ENCODE data around the gene NCDN.

NCDN gene

DNA sequence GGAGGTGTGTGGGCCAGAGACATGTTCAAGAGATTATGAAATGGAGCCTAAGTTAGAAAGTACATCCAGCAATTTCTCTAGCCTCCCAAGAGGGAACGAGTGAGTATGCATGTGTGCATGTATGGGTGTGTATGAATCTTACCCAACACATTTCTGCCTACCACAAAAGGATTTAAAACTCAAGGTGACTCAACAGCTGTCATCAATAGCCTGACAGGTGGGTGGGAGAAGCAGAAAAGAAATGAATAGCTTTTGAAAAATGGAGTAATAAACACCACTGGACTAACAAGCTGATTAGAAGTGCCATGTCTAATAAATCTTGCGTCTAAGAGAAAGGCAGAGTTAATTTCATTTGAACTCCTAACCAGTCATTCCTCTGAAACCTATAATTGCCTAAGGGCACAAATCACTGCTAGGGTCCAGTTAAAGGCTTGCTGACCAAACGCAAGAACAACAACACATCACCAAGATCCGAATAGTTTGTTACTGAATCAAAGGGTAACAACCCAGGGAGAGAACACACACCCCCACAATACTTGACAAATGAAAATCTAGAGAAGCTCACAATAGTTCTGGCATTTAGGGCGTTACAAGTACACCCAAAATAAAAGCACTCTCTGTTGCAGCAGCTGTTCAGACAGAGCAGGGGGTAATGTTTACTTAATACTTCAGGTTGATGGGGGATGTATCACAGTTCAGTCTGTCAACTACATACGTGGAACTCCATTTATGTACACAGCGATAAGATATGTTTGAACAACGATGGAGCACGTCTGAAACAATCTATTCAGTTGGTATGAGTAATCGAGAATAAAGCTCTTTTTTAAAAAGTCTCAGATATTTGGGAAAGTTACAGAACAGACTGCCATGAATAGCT lies 1.8 kb upstream of the NCDN start:
- no peak for DNase-seq

DNA sequence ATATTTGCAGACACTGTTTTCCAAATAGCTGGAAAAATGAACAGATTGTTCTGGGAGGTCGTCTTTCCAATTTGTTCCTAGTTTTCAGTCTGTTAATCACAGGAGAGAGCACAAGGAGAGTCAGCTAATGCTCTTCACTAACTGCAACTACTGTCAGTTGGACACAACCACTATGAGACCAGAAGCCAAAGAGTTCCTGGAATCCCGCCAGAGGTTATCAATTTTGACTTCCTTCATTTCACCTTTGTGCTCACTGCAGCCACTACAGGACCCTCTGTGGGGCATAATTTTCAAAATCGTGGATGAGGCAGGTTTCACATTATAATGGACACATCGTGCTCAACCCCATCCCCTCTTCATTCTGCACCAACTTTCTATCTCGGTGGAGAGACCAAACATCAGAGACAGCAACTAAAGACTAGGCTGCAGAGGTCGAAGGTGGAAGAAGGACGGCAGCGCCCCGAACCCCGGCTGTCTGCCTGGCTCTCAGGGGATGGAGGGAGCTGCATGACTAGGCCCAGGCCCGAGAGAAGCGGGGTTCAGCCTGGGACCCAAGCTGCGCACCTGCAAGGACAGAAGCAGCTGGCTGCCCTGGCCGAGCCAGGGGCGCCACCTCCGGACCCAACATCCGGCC lies 998 bp upstream of the NCDN start:
- DNase-seq, result no peak

DNA sequence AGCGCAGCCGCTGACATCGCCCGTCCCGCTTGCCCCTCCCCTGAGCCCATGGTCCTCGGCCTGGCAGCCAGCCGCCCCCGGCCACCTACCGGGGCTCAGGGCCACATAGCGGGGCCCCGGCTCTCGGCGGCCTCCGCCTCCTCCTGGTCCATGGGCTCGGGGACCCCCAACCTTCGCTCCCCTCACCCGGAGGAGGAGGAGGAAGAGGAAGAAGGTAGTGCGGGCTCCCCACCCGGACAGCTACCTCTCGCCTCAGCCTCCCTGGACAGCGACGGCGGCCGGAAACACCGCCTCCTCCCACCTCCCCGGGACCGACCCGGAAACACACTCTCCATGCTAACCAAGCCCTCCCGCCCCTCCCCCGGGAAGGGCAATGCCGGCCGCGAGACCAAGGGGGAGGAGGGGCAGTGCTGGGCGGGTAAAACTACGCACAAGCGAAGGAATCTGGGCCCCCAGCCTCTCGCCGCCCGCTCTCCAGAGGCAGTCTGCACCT lies 435 bp upstream of the NCDN start, which contains the start of gene KIAA0319L:
Gene KIAA0319L (minus strand): TSS at position 286 of the 493 bp plus-strand sequence. CDS start 2,912 bp downstream, outside the sequence.
- DNase-seq, result no peak

DNA sequence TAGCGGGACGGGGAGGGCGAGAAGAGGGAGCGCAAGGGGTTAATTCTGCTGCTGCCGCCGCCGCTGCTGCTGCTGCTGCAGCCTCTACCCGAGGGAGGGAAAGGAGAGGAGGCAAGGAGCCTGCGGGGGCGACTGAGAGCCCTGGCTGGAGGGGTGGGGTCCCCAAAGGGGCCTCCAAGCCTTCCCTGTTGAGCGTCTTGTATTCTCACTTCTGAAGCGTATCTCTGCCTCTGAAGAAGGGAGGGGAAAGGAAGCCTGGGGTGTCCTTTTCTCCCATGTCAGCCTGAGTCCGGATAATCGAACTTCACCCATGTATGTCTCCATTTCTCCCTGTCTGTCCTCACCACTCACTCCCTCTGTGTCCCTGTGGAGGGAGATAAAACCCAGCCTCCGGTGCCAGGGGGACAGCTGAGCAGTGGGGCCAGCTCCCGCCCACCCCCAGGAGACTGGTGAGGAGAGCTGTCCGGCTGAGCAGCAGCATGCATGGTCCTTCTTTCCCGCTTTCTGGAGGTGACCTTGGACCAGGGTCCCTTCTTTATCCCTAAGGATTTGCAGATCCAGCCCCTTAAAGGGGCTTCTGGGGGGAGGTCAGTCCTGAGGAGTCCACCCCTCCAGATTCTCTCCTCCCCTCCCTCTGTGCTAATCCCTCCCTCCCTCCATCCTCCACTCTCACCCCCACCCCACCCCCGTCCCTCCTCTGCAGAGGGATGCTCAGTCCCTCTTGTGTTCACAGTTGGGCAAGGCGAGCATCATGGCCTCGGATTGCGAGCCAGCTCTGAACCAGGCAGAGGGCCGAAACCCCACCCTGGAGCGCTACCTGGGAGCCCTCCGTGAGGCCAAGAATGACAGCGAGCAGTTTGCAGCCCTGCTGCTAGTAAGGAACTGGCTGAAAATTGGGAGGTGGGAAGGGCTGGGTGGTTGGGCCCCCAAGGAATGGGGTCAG lies 1.0 kb downstream of the NCDN start:
- DNase-seq, result no peak

DNA sequence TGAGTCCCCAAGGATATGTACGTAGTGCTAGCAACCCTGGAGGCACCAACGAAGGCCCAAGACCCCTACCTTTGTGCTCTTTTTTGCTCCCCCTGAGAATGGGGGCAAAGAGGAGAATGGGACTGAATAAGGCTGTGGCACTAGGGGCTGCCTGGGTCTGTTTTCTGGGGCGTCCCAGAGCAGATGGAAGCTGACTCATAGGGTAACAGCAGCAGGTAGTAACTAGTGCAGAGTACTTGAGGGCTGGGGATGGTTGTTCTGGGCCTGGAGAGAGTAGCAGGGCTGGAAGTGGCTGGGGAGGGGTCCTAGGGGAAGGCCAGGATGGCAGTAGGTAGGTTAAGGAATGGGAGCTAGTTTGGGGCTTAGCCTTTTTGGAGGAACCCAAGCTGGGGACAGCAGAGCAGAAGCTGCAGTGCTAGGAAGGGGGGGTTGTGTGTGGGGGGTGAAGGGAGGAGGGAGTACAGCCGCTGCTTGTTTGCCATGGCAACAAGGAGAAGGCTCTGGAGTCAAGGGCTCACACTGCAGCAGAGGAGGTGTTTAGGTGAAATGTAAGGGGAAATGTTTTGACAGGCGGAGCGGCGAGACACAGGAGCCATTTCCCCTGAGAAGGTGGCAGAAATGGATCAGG lies 1.8 kb downstream of the NCDN start:
- no peak for DNase-seq

DNA sequence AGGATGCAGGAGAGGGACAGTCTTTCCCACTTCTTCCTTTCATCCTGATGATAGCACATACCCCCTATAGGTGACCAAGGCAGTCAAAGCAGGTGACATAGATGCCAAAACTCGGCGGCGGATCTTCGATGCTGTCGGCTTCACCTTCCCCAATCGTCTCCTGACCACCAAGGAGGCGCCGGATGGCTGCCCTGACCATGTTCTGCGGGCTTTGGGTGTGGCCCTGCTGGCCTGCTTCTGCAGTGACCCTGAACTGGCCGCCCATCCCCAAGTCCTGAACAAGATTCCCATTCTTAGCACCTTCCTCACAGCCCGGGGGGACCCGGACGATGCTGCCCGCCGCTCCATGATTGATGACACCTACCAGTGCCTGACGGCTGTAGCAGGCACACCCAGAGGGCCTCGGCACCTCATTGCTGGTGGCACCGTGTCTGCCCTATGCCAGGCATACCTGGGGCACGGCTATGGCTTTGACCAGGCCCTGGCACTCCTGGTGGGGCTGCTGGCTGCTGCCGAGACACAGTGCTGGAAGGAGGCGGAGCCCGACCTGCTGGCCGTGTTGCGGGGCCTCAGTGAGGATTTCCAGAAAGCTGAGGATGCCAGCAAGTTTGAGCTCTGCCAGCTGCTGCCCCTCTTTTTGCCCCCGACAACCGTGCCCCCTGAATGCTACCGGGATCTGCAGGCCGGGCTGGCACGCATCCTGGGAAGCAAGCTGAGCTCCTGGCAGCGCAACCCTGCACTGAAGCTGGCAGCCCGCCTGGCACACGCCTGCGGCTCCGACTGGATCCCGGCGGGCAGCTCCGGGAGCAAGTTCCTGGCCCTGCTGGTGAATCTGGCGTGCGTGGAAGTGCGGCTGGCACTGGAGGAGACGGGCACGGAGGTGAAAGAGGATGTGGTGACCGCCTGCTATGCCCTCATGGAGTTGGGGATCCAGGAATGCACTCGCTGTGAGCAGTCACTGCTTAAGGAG lies 2.9 kb downstream of the NCDN start:
- DNase-seq, result no peak

DNA sequence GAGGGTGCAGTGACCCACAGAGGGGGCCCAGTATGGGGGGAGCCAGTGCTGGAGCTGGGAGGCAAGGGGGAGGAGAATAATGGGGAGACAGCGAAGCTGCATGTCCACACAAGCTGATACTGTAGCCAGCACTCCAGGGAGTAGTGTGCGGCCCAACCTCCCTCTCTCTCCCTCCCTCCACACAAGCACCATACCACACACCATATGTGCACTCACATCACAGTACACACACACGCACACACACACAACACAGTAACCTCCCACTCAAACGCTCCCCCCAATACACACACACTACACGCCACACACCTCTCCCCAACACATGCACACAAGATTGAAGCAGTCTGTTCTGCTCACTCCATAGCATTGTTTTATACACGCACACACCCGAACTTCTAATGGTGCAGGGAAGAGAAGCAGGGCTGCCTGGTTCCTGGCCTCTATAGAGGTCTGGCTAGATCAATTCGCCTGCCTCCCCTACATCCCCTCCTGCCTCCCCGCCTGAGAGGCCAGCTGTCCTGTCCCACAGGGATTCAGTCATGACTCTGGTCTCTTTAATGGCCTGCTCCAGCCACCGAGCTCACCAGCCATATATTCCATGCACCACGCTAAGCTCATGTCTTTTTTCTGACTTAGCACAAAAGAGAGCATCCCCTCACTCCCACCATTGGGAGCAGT lies 3.8 kb downstream of the NCDN start:
- DNase-seq, result no peak

DNA sequence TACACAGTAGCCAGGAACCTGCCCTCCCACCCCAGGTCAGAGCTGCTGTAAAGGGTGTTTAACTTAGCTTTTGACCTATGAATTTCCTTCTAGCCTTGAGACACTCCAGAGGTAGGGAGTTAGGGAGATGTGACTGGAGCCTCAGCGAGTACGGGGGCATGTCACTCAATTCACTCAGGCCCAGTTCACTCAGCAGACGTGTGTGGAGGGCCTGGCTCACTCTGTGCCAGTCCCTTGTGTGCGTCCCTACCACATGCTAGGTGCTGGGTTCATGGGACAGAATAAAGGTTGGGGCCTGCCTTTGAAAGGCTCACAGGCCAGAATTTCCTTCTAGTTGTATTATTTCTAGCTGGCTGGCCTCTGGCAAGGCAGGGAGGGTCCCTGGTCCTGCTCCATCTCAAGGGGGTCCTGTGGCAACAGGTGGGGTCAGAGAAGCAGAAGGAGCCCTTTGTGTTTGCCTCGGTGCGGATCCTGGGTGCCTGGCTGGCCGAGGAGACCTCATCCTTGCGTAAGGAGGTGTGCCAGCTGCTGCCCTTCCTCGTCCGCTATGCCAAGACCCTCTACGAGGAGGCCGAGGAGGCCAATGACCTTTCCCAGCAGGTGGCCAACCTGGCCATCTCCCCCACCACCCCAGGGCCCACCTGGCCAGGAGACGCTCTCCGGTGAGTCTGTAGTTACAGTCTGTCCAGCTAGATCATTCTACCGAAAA lies 4.5 kb downstream of the NCDN start:
- no peak for DNase-seq

DNA sequence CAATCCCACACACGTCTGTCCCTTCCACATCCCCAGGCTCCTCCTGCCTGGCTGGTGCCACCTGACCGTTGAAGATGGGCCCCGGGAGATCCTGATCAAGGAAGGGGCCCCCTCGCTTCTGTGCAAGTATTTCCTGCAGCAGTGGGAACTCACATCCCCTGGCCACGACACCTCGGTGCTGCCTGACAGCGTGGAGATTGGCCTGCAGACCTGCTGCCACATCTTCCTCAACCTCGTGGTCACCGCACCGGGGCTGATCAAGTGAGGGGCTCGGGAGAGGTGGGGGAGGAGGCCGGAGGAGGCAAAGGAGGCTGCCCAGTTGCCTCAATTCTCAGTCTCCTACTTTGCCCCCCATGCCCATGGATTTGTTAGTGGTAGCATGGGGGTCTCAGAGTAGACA lies 5.6 kb downstream of the NCDN start:
- DNase-seq, result no peak

DNA sequence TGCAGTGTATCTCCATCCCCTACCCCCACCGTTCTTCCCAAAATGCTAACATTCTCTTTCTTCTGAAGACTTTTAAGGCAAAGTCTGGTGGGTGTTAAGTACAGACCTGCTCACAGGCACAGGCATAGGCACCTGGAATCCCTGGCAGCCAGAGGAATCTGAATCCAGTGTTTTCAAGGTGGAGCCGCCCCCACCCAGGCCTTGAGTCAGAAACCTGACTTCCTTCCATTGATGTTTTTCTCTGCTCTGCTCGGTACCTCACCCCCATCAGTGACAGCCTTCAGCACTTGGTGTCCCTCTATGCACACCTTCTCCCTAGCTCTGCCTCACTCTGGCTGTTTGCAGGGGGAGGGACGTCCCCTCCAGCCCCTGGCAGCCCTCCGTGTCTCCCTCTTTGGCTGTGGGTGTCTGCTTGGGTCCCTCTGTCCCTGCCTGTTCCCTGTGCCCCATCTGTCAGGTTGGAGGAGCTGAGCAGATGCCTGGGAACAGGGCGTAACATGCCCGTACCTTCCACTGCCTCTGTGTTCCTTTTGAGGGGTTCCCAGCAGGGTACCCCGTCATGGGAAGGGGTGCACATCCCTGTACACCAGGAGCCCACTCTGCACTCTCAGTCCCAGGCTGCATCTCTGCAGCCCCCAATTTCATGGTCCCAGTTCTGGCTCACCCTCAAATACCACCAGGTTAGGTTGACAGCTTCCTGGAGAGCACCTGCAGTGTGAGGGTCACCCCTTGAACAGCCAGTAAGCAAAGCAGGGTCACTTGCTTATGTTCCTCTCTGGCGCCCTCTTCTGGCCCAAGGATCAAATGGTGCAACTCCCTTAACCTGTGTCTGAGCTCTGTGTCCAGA lies 6.7 kb downstream of the NCDN start:
- no peak for DNase-seq

DNA sequence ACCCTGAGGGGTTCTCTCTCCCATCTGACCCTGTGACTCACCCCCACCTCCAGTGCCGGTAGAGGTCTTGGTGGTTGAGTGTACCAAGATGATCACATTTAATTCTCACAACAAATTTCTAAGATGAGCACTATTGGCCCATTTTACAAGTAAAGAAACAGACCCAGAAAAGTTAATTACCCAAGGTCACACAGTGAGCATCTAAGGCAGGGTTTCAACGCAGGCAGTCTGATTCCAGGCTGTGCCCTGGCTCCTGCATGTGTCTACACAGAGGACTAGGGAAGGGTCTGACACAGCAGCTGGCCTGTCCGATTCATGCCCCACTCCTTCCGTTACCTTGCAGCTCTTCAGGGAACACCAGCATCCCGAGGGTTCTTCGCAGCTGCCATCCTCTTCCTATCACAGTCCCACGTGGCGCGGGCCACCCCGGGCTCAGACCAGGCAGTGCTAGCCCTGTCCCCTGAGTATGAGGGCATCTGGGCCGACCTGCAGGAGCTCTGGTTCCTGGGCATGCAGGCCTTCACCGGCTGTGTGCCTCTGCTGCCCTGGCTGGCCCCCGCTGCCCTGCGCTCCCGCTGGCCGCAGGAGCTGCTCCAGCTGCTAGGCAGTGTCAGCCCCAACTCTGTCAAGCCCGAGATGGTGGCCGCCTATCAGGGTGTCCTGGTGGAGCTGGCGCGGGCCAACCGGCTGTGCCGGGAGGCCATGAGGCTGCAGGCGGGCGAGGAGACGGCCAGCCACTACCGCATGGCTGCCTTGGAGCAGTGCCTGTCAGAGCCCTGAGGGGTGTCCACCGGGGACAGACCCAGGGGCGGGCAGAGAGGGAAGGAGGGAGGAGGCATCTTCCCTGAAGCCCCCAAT lies 7.5 kb downstream of the NCDN start:
- no peak for DNase-seq

DNA sequence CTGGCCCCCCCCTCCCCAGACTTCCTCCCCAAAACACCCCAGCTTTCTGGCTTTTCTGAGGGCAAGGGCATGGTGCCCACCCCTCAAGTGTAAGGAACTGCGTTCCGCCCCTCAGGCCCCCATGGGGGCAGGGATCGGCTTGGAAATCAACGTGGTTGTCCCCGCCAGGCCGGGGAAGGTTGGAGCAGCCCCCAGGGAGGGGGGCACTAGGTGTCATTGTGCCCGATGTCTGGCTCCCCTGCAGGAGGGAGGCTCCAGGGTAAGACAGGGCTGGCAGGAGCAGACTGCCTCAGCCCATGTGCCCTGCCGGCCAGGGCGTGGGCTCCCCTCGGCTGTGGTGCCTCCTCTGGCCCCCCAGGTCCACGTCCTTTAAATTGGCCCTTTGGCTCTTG lies 8.1 kb downstream of the NCDN start:
- DNase-seq, result no peak

DNA sequence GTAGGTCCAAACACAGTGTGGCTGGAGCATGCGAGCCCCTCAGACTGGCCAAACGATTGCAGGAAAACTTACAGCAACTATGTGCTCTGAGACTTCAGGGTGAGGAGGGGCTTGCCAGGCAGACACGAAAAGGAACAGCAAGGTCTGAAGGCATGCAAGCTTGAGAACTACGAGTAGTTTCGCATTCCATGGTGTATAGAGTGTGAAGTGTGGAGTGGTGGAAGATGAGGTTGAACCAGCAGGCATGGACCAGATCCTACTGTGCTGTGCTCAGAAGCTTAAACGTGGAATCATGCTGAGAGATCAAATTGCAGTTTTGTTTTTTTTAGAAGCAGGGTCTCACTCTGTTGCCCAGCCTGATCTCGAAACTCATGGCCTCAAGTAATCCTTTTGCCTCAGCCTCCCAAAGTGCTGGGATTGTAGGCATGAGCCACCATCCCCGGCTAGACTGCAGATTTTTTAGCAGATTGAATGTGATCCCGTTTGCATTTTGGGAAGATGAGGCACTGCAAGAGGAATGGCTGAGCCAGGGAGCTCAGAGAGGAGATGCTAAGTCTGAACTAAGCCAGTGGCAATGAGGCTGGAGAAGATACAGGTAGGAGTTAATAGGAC lies 10.5 kb downstream of the NCDN start:
- DNase-seq, result no peak

DNA sequence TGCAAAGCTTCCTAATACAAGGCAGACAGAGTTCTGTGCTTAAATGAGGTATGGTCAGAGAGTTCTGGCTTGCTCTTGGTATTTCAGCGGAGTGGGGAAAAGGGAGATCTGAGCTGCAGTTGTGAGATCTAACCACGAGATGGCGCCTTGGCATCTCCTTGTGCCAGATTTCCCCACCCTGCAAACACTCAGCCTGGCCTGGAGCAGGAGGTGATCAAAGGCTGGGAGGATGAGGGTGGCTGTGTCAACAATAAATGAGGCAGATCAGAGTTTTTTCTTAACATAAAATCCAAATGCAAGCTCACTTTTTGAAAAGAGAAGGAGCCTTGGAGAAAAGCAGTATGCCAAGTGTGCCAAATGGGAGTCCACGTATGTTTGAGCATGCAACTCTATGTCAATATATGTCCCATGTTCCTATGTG lies 11.4 kb downstream of the NCDN start:
- DNase-seq, result no peak

DNA sequence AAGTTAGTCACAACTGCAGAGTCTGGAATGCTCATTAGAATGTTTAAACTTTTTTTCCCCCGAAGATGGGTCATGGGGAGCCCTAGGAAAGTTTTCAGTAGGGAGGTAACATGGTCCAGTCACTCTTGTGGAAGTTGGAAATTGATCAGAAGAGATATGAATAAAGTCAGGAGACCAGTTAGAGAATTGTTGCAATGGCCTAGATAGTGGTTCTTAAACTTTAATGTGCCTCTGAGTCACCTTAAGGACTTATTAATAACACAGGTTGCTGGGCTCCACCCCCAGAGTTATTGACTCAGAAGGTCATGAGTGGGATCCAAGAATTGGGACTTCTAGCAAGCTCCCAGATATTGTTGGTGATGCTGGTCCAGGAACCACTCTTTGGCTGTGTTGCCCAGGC lies 12.3 kb downstream of the NCDN start:
- no peak for DNase-seq

DNA sequence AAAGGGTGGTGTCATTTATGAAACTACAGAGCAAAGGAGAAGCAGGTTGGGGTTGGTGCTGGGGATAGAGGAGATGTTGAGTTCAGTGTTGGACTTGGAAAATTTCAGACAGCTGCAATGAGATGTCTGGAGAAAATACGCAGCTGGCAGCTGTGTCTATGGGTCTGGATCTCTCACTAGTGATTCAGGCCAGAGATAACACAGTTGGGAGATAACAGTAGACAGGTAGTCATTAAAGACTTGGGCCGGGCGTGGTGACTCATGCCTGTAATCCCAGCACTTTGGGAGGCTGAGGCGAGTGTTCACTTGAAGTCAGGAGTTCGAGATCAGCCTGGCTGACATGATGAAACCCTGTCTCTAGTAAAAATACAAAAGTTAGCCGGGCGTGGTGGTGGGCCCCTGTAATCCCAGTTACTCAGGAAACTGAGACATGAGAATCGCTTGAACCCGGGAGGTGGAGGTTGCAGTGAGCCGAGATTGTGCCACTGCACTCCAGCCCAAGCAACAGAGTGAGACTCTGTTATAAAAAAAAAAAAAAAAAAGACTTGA lies 13.1 kb downstream of the NCDN start:
- DNase-seq, result no peak

DNA sequence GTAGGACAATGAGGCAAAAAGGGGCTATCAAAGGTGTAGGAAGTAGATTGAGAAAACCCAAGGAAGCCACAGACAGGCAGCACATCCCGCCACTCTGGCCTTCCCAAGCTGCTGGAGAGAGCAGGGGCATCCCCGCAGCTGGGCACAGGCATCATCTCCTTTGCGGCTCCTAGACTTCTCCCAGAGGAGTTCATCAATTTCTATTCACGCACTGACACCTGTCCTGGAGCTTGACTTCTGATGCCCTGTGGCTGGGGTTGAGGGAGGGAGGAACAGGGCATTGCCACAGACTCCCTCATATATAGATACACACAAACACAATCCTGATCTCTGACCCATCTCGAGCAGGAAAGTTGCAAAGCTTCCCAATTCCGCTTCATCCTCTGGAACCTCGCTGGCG lies 13.7 kb downstream of the NCDN start:
- DNase-seq, result no peak
